ENCODE results near the gene MTRFR. TPM values are rescaled to one million over a fixed set of nuclear protein-coding genes. Genes with fewer than 3 reads are reported as not detected.

MTRFR gene
- total RNA-seq, 1 experiment from 2014 or later = 14.8 TPM

- Histone ChIP-seq H2AK5ac (ENCODE audit: insufficient read length, low read length) (no peak overlapping the region), H3K23me2 (ENCODE audit: insufficient read length, low read depth, low read length, poor library complexity, severe bottlenecking) (peaks cover 9% of the 10 kb centered on the region), H4K20me1 (ENCODE audit: control insufficient read depth, insufficient read depth, insufficient read length) (no peaks in the 10 kb centered on the region), H2BK5ac (ENCODE audit: insufficient read length, low read length) (no peak overlapping the region), H3K14ac (ENCODE audit: insufficient read depth, low read length) (no peak overlapping the region), H3K9me3 (ENCODE audit: control insufficient read depth, low read depth, low read length) (no peaks in the 10 kb centered on the region), H2BK15ac (ENCODE audit: low read depth, low read length) (no peak overlapping the region), H2AFZ (ENCODE audit: low read length) (no peak overlapping the region), H3K9ac (ENCODE audit: extremely low read depth, insufficient read length, low read length) (no peak overlapping the region), H2BK20ac (ENCODE audit: low read depth, low read length, poor library complexity, severe bottlenecking) (no peak overlapping the region), H3K27me3 (ENCODE audit: insufficient read depth, low read length) (no peaks in the 10 kb centered on the region), H4K5ac (ENCODE audit: insufficient read length, low read depth, low read length) (no peak overlapping the region), H2BK120ac (ENCODE audit: low read depth, low read length, poor library complexity, severe bottlenecking) (no peak overlapping the region), H3K4me1 (ENCODE audit: insufficient read depth, low read length) (peaks cover 2% of the 10 kb centered on the region; the same call in 1 of the 2 replicates), H3K23ac (ENCODE audit: insufficient read length, low read depth, low read length) (no peak overlapping the region), H3K56ac (ENCODE audit: insufficient read length, low read depth, low read length) (no peak overlapping the region), H4K8ac (replicated peaks; ENCODE audit: insufficient read length, low read depth, low read length) (no peak overlapping the region), H2BK12ac (ENCODE audit: insufficient read length, low read depth, low read length) (no peak overlapping the region), H3K18ac (ENCODE audit: insufficient read length, low read depth, low read length) (no peak overlapping the region), H3K79me2 (ENCODE audit: insufficient read depth, low read length) (peaks cover 24% of the 10 kb centered on the region; the same call in 1 of the 2 replicates), H3K27ac (ENCODE audit: insufficient read length, low read depth, low read length) (no peak overlapping the region), H3K79me1 (ENCODE audit: insufficient read depth, low read depth, low read length, poor library complexity, severe bottlenecking) (peaks cover 2% of the 10 kb centered on the region), H3K4me2 (ENCODE audit: insufficient read depth, insufficient read length, low read length) (no peak overlapping the region), H4K91ac (ENCODE audit: insufficient read length, low read depth, low read length) (no peak overlapping the region), H3T11ph (ENCODE audit: low read length) (no peak overlapping the region), H3K4ac (ENCODE audit: low read depth, low read length) (no peak overlapping the region)
- TF ChIP-seq CTCF (conservative IDR thresholded peaks at IDR 0.05) = no peak
- H3K27me3 Mint-ChIP-seq (ENCODE audit: low read depth) = no peaks in the 10 kb centered on the region
- peak overlapping the region in 2 of 3 experiments; percentile 39 to 94; a peak in 4 of 7 replicates for H3K27ac Mint-ChIP-seq
- DNase-seq = no peak
- peaks cover 0 to 3% of the 10 kb centered on the region in 2 experiments; a peak in 1 of 5 replicates for H3K9me3 Mint-ChIP-seq
- peaks cover 53 to 55% of the 10 kb centered on the region in 2 experiments for H3K4me1 Mint-ChIP-seq
- H3K36me3 Mint-ChIP-seq (ENCODE audit: insufficient read depth in 1 of 3, low read depth in 3 of 3) = peaks cover 33 to 76% (median 68%) of the 10 kb centered on the region in 3 experiments
- H3K4me3 Mint-ChIP-seq = no peak overlapping the region
- whole genome bisulfite sequencing (ENCODE audit: extremely low coverage, insufficient read length, low lambda C conversion rate) = no CpG with 5 or more reads among the region's 35 CpGs
These were observed 32.8 kb downstream of the MTRFR start for GRCh38 chr12:123265851-123266678.
